Karpas-422 (cell line): Measurements from ENCODE around the gene EXOSC2. TPM values are rescaled to one million over a fixed set of nuclear protein-coding genes. Genes with fewer than 3 reads are reported as not detected.

ENCODE experiments used
- DNase-seq: peaks from one replicate; pipeline ENCODE4 v3.0.0-alpha.2; 2015
- H2AFZ ChIP-seq: fragments of 200-600 bp; sonication (generic); 2 replicates; pipeline ENCODE4 v1.6.1; 2014; ENCODE audit warnings: antibody characterized with exemption, low read length, mixed read lengths
- H3K27ac ChIP-seq: fragments of 200-600 bp; sonication (generic); 2 replicates; pipeline ENCODE4 v1.5.1; 2014; ENCODE audit warnings: mild to moderate bottlenecking, low read length, moderate library complexity
- H3K27me3 ChIP-seq: fragments of 200-600 bp; sonication (generic); 2 replicates; pipeline ENCODE4 v1.6.1; 2014; ENCODE audit warnings: low read length, mixed read lengths
- H3K36me3 ChIP-seq: fragments of 200-600 bp; sonication (generic); 2 replicates; pipeline ENCODE4 v1.6.1; 2014; ENCODE audit warnings: low read length, mixed read lengths; ENCODE audit not compliant: insufficient read depth
- H3K4me1 ChIP-seq: fragments of 200-600 bp; sonication (generic); 2 replicates; pipeline ENCODE4 v1.6.1; 2014; ENCODE audit warnings: mild to moderate bottlenecking, low read length, mixed read lengths
- H3K4me2 ChIP-seq: fragments of 200-600 bp; sonication (generic); 2 replicates; pipeline ENCODE4 v1.6.1; 2014; ENCODE audit warnings: low read length, low read depth, mild to moderate bottlenecking; ENCODE audit not compliant: poor library complexity, severe bottlenecking
- H3K4me3 ChIP-seq: fragments of 200-600 bp; sonication (generic); 2 replicates; pipeline ENCODE4 v1.5.1; 2014; ENCODE audit warnings: mild to moderate bottlenecking, antibody characterized with exemption, low read length, mixed read lengths
- H3K79me2 ChIP-seq: fragments of 200-600 bp; sonication (generic); 2 replicates; pipeline ENCODE4 v1.6.1; 2014; ENCODE audit warnings: mild to moderate bottlenecking, low read length, mixed read lengths
- H3K9ac ChIP-seq: fragments of 200-600 bp; sonication (generic); 2 replicates; pipeline ENCODE4 v1.6.0; 2014; ENCODE audit warnings: low read length
- H3K9me2 ChIP-seq: fragments of 200-600 bp; sonication (generic), shearing (Covaris generic); replicated peaks from 2 replicates; pipeline ENCODE4 v1.6.0; 2014; ENCODE audit warnings: mild to moderate bottlenecking, low read length, moderate library complexity; ENCODE audit not compliant: insufficient read depth
- H3K9me3 ChIP-seq: fragments of 300-700, 200-600 bp; sonication (generic); 2 replicates; pipeline ENCODE4 v1.6.1; 2014; ENCODE audit warnings: low read length, mixed read lengths
- H4K20me1 ChIP-seq: fragments of 200-600 bp; sonication (generic); 2 replicates; pipeline ENCODE4 v1.6.1; 2014; ENCODE audit warnings: mild to moderate bottlenecking, antibody characterized with exemption, low read length, low read depth; ENCODE audit not compliant: insufficient read depth
- total RNA-seq: library from RNA; depleted of rRNA; stranded (reverse); fragments of >200 nt; shearing (Covaris generic); gene quantifications from 2 replicates; pipeline ENCODE4 v1.2.3, GENCODE V29; 2014; ENCODE audit warnings: low replicate concordance

EXOSC2 gene
- total RNA-seq, 1 experiment from 2014 or later: 14.6 TPM

- no peaks in the 10 kb centered on the region for H3K79me2 ChIP-seq
- H4K20me1 ChIP-seq: no peaks in the 10 kb centered on the region
- no peak overlapping the region for H3K4me2 ChIP-seq
- no peak overlapping the region for H3K9ac ChIP-seq
- H3K4me1 ChIP-seq: peaks cover 4% of the 10 kb centered on the region; the same call in 1 of the 2 replicates
- no peaks in the 10 kb centered on the region for H3K36me3 ChIP-seq
- no peaks in the 10 kb centered on the region for H3K27me3 ChIP-seq
- H2AFZ ChIP-seq: no peak overlapping the region
- H3K9me2 ChIP-seq: no peaks in the 10 kb centered on the region
- no peaks in the 10 kb centered on the region for H3K9me3 ChIP-seq
- H3K4me3 ChIP-seq: no peak overlapping the region
- DNase-seq: no peak
- H3K27ac ChIP-seq: no peak overlapping the region
Measured at GRCh38 chr9:130660683-130661450, 32.7 kb upstream of the EXOSC2 start.

GRCh38 chr9:130661451-130662098, 32.0 kb upstream of the EXOSC2 start:
- Histone ChIP-seq H3K4me1 (peaks cover 4% of the 10 kb centered on the region; the same call in 1 of the 2 replicates), H3K27me3 (no peaks in the 10 kb centered on the region), H3K4me2 (no peak overlapping the region), H2AFZ (no peak overlapping the region), H3K36me3 (no peaks in the 10 kb centered on the region), H4K20me1 (no peaks in the 10 kb centered on the region), H3K4me3 (no peak overlapping the region), H3K79me2 (no peaks in the 10 kb centered on the region), H3K9me2 (no peaks in the 10 kb centered on the region), H3K27ac (no peak overlapping the region), H3K9me3 (no peaks in the 10 kb centered on the region), H3K9ac (no peak overlapping the region)
- no peak for DNase-seq

GRCh38 chr9:130662099-130662969, 31.2 kb upstream of the EXOSC2 start:
- no peaks in the 10 kb centered on the region for H3K9me3 ChIP-seq
- no peak overlapping the region for H3K4me2 ChIP-seq
- no peak for DNase-seq
- no peak overlapping the region for H3K27ac ChIP-seq
- no peaks in the 10 kb centered on the region for H3K36me3 ChIP-seq
- H3K9me2 ChIP-seq: no peaks in the 10 kb centered on the region
- H3K4me3 ChIP-seq: no peak overlapping the region
- no peak overlapping the region for H2AFZ ChIP-seq
- no peaks in the 10 kb centered on the region for H4K20me1 ChIP-seq
- H3K9ac ChIP-seq: no peak overlapping the region
- H3K27me3 ChIP-seq: no peaks in the 10 kb centered on the region
- peaks cover 4% of the 10 kb centered on the region; the same call in 1 of the 2 replicates for H3K4me1 ChIP-seq
- H3K79me2 ChIP-seq: no peaks in the 10 kb centered on the region

- Histone ChIP-seq H4K20me1 (no peaks in the 10 kb centered on the region), H3K4me2 (no peak overlapping the region), H3K27ac (no peak overlapping the region), H3K27me3 (no peaks in the 10 kb centered on the region), H3K9me2 (no peaks in the 10 kb centered on the region), H3K79me2 (no peaks in the 10 kb centered on the region), H2AFZ (no peak overlapping the region), H3K4me1 (peaks cover 4% of the 10 kb centered on the region; the same call in 1 of the 2 replicates), H3K4me3 (no peak overlapping the region), H3K36me3 (no peaks in the 10 kb centered on the region), H3K9me3 (no peaks in the 10 kb centered on the region), H3K9ac (no peak overlapping the region)
- DNase-seq: no peak
Measured at GRCh38 chr9:130662970-130663257, 30.7 kb upstream of the EXOSC2 start.

GRCh38 chr9:130663258-130663976, 30.2 kb upstream of the EXOSC2 start:
- Histone ChIP-seq H3K27me3 (no peaks in the 10 kb centered on the region), H3K9me2 (no peaks in the 10 kb centered on the region), H3K4me1 (no peaks in the 10 kb centered on the region), H4K20me1 (no peaks in the 10 kb centered on the region), H2AFZ (no peak overlapping the region), H3K9me3 (no peaks in the 10 kb centered on the region), H3K27ac (no peak overlapping the region), H3K4me2 (no peak overlapping the region), H3K36me3 (no peaks in the 10 kb centered on the region), H3K9ac (no peak overlapping the region), H3K79me2 (no peaks in the 10 kb centered on the region), H3K4me3 (no peak overlapping the region)
- DNase-seq: no peak

- Histone ChIP-seq H3K9me2 (no peaks in the 10 kb centered on the region), H3K4me1 (no peaks in the 10 kb centered on the region), H3K36me3 (no peaks in the 10 kb centered on the region), H3K9me3 (no peaks in the 10 kb centered on the region), H3K4me2 (no peak overlapping the region), H3K27me3 (no peaks in the 10 kb centered on the region), H3K27ac (no peak overlapping the region), H4K20me1 (no peaks in the 10 kb centered on the region), H3K79me2 (no peaks in the 10 kb centered on the region), H3K4me3 (no peak overlapping the region), H3K9ac (no peak overlapping the region), H2AFZ (no peak overlapping the region)
- no peak for DNase-seq
Measured at GRCh38 chr9:130663977-130664250, 29.7 kb upstream of the EXOSC2 start.

GRCh38 chr9:130664251-130665028, 29.1 kb upstream of the EXOSC2 start, which contains the start of gene PRDM12:
Gene PRDM12, plus strand, starts transcription at chr9:130664594. Its CDS starts 60 bp downstream, at chr9:130664654.
- Histone ChIP-seq H3K27me3 (no peaks in the 10 kb centered on the region), H3K9me2 (no peaks in the 10 kb centered on the region), H2AFZ (no peak within 1 kb of the TSS), H3K4me3 (no peak within 1 kb of the TSS), H4K20me1 (no peaks in the 10 kb centered on the region), H3K9me3 (no peaks in the 10 kb centered on the region), H3K27ac (no peak within 1 kb of the TSS), H3K4me1 (no peaks in the 10 kb centered on the region), H3K4me2 (no peak within 1 kb of the TSS), H3K79me2 (no peaks in the 10 kb centered on the region), H3K9ac (no peak within 1 kb of the TSS), H3K36me3 (no peaks in the 10 kb centered on the region)
- DNase-seq: no peak
